LNCaP clone FGC (cell line): ENCODE measurements around the gene COL12A1.

Experiments used
- DNase-seq: peaks from one replicate; pipeline ENCODE4 v3.0.0-alpha.2; 2011; ENCODE audit warnings: low read depth
- H3K4me3 ChIP-seq: 2 replicates; pipeline ENCODE4 v1.5.1; 2011; ENCODE audit warnings: mild to moderate bottlenecking, low read depth, low read length, control low read depth
- CTCF ChIP-seq: IDR thresholded peaks from 2 replicates; pipeline ENCODE4 v1.5.1; 2012; ENCODE audit warnings: mild to moderate bottlenecking; ENCODE audit not compliant: control insufficient read depth, insufficient read depth; ENCODE audit errors: extremely low read depth

The COL12A1 gene

DNA sequence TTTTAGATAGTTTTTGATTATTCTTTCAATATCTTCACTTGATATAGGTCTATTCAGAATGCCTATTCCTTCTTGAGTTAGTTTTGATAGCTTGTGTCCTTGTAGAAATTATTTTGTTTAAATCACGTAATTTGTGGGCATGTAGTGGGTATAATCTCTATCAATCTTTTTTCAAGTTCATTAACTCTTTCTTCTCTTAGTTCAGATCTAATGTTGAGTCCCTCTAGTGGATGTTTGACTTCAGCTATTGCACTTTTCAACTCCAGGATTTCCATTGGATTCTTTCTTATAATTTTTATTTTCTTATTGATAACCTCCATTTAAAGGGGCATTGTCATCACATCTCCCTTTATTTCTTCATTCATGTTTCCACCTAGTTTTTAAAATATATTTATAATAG is 135.6 kb downstream of the COL12A1 start:
- DNase-seq, result no peak
- TF ChIP-seq CTCF, result no peak
- no peak overlapping the region for H3K4me3 ChIP-seq

GRCh38 chr6:75065523-75065922 is 140.3 kb downstream of the COL12A1 start:
- no peak overlapping the region for H3K4me3 ChIP-seq
- TF ChIP-seq CTCF, result no peak
- no peak for DNase-seq

DNA sequence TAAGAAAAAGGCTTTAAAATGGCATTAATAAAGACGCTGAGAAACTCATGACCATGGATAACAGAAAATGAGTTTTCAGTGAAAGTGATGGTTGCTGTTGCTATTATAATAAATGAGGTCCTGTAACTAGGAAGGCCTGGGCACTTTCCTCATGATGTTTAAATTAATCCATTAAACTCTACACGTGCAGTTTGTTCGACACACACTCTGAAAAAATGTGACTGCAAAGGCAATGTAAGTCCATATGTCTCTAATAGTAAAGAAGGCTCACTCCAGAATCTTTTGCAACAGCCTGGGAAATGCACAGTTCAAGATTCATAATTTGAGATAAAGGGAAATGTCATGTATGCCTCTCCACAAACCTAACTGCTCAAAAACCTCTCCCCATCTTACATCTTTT is 153.4 kb downstream of the COL12A1 start:
- no peak overlapping the region for H3K4me3 ChIP-seq
- TF ChIP-seq CTCF, result no peak
- DNase-seq, result no peak

DNA sequence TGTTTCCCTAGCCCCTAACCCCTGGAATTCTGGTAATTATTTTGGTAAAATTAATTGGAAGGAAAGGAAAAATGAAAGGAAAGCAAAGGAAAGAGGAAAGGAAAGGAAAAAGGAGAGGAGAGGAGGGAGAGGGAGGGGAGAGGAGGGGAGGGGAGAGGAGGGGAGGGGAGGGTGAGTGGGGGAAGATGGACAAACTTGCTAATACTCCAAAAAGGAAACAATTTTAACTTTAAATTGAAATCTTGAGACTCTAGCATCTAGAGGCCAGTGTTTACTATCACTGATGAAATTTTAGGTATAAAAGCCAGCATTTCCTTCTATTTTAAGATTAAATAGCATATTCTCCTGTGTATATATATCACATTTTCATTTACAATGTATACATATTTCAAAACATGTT is 156.5 kb downstream of the COL12A1 start:
- H3K4me3 ChIP-seq, result no peak overlapping the region
- no peak for DNase-seq
- TF ChIP-seq CTCF, result no peak

DNA sequence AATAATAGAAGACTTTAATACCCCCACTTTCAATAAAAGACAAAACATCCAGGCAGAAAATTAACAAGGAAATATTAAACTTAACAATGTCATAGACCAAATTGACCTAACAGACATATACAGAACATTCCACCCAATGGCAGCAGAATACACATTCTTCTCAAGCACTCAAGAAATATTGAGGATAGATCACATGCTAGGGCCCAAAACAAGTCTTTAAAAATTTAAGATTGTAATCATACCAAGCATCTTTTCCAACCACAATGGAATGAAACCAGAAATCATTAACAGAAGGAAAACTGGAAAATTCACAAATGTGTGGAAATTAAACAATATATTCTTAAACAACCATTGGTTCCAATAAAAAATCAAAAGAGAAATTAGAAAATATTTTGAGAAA is 161.0 kb downstream of the COL12A1 start:
- no peak for DNase-seq
- TF ChIP-seq CTCF, result no peak
- no peak overlapping the region for H3K4me3 ChIP-seq

DNA sequence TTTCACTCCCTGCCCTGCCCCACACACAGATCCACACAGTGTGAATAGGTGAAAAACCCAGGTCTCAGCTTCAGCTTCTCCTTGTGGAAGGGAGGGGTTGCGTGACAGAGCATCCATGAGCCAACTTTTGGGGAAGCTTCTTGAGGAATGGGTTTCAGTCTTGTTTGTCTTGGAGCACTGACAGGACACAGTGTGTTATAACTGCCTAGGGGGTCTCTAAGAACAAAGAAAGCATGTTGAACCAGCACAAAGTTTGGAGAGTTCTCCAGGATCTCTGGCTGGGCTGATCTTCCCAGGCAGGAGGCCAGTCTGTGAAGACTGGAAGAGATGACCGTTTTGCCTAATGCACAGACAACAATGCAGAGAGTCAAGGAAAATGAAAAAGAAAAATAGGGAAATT is 164.5 kb downstream of the COL12A1 start:
- no peak for DNase-seq
- no peak for TF ChIP-seq CTCF
- H3K4me3 ChIP-seq, result no peak overlapping the region
